B cell (primary cell): ENCODE data around the gene WHAMM. TPM values are rescaled to one million over a fixed set of nuclear protein-coding genes. Genes with fewer than 3 reads are reported as not detected.

Experiments
- ATAC-seq: fragments of 200-7000 bp; cut with Tn5 transposase; one replicate; pipeline ENCODE4 v1.10.0; 2021; ENCODE audit warnings: low read depth, mild to moderate bottlenecking, moderate number of reproducible peaks, moderate library complexity
- CTCF ChIA-PET: fragments of 350-600 bp; sonication (Branson Sonifier 250); formaldehyde crosslinking; loops from one replicate; lab custom pipeline; 2021; ENCODE audit warnings: antibody characterized with exemption, inconsistent platforms; lab: Charles Lee
- POLR2A ChIA-PET: fragments of 350-600 bp; sonication (Branson Sonifier 250); formaldehyde crosslinking; loops from one replicate; lab custom pipeline; 2021; ENCODE audit warnings: antibody characterized with exemption; lab: Charles Lee
- DNase-seq: peaks from one replicate; pipeline ENCODE4 v3.0.0; 2013
- H2AFZ ChIP-seq: 2 replicates; pipeline ENCODE4 v1.6.1; 2012; ENCODE audit warnings: mild to moderate bottlenecking, low read depth, low read length; ENCODE audit not compliant: insufficient read depth, poor library complexity, severe bottlenecking
- H3K27ac ChIP-seq, 2 donors: 1 replicate in 1 of 2; 2 replicates in 1 of 2; pipeline ENCODE4 v1.5.1; 2012 to 2013; ENCODE audit warnings: low read length in 2 of 2, mild to moderate bottlenecking in 2 of 2, moderate library complexity in 1 of 2
- H3K27me3 ChIP-seq, 4 experiments: fragments of 200-600 bp in 1 of 4; sonication (generic) in 1 of 4; replicated peaks in 1 of 4; 1 replicate in 2 of 4; 2 replicates in 2 of 4; pipeline versions ENCODE4 v1.6.1 to v1.7.0; 2013 to 2016; ENCODE audit warnings: low read length in 3 of 4, mild to moderate bottlenecking in 2 of 4, mixed read lengths in 1 of 4, moderate library complexity in 1 of 4; ENCODE audit not compliant: insufficient read depth in 4 of 4, control insufficient read depth in 3 of 4; ENCODE audit errors: control extremely low read depth in 1 of 4
- H3K36me3 ChIP-seq, 2 experiments: replicated peaks in 1 of 2; 1 replicate in 1 of 2; 2 replicates in 1 of 2; pipeline versions ENCODE4 v1.6.1 to v1.7.1; 2013; ENCODE audit warnings: low read length in 1 of 2; ENCODE audit not compliant: insufficient read depth in 2 of 2, control insufficient read depth in 1 of 2; ENCODE audit errors: control extremely low read depth in 1 of 2, extremely low read depth in 1 of 2
- H3K4me1 ChIP-seq, 2 donors: fragments of 200-600 bp in 1 of 2; sonication (generic) in 1 of 2; 1 replicate in 1 of 2; 2 replicates in 1 of 2; pipeline versions ENCODE4 v1.5.1 to v1.6.1; 2013 to 2017; ENCODE audit warnings: low read length in 2 of 2; ENCODE audit not compliant: control insufficient read depth in 2 of 2, insufficient read depth in 2 of 2
- H3K4me2 ChIP-seq: replicated peaks from 2 replicates; pipeline ENCODE3; 2012; ENCODE audit warnings: mild to moderate bottlenecking, low read depth, low read length; ENCODE audit not compliant: poor library complexity, severe bottlenecking
- H3K4me3 ChIP-seq, 5 experiments: fragments of 200-600 bp in 1 of 5; sonication (generic) in 1 of 5; 1 replicate in 3 of 5; 2 replicates in 2 of 5; pipeline versions ENCODE4 v1.5.1 to v1.7.0; 2011 to 2016; ENCODE audit warnings: low read length in 4 of 5, mild to moderate bottlenecking in 4 of 5, low read depth in 2 of 5, control low read depth in 1 of 5, moderate library complexity in 1 of 5; ENCODE audit not compliant: insufficient read depth in 1 of 5; ENCODE audit errors: control extremely low read depth in 1 of 5, extremely low read depth in 1 of 5
- H3K79me2 ChIP-seq: fragments of 200-600 bp; sonication (generic); one replicate; pipeline ENCODE4 v1.6.0; 2016; ENCODE audit warnings: low read length; ENCODE audit not compliant: control insufficient read depth, insufficient read depth
- H3K9ac ChIP-seq: fragments of 200-600 bp; sonication (generic); 2 replicates; pipeline ENCODE4 v1.6.1; 2017; ENCODE audit warnings: mild to moderate bottlenecking, low read length, moderate library complexity
- H3K9me3 ChIP-seq, 3 donors: one replicate each; pipeline versions ENCODE4 v1.6.1 to v1.7.1; 2013; ENCODE audit warnings: low read length in 2 of 3; ENCODE audit not compliant: control insufficient read depth in 2 of 3, insufficient read depth in 1 of 3; ENCODE audit errors: control extremely low read depth in 1 of 3
- H4K20me1 ChIP-seq: 2 replicates; pipeline ENCODE4 v1.6.0; 2012; ENCODE audit warnings: mild to moderate bottlenecking, low read length; ENCODE audit not compliant: insufficient read depth, control insufficient read depth, poor library complexity, severe bottlenecking
- H3K27ac Mint-ChIP-seq: one replicate; pipeline ENCODE4 v1.8.0; 2021; ENCODE audit warnings: mixed read lengths
- H3K27me3 Mint-ChIP-seq: one replicate; pipeline ENCODE4 v1.8.0; 2021; ENCODE audit warnings: mixed read lengths
- H3K4me1 Mint-ChIP-seq: one replicate; pipeline ENCODE4 v1.8.0; 2021; ENCODE audit warnings: mixed read lengths
- H3K4me3 Mint-ChIP-seq: one replicate; pipeline ENCODE4 v1.8.0; 2021; ENCODE audit warnings: mixed read lengths
- H3K9me3 Mint-ChIP-seq: one replicate; pipeline ENCODE4 v1.8.0; 2022; ENCODE audit warnings: mixed read lengths; ENCODE audit not compliant: insufficient read depth
- CTCF ChIP-seq: fragments of 200-600 bp; IDR thresholded peaks from one replicate; pipeline ENCODE4 v1.8.0; 2022; ENCODE audit warnings: antibody characterized with exemption, mild to moderate bottlenecking
- EZH2 ChIP-seq: IDR thresholded peaks from 2 replicates; pipeline ENCODE4 v1.6.1; 2012; ENCODE audit warnings: borderline replicate concordance, low read depth, mild to moderate bottlenecking, moderate library complexity, low read length; ENCODE audit not compliant: insufficient read depth, poor library complexity, severe bottlenecking
- WGBS: methylation state at CpG from one replicate; pipeline ENCODE4 v1.1.5; 2013; ENCODE audit warnings: missing lambda C conversion rate; ENCODE audit not compliant: insufficient coverage; 5-methylcytosine and 5-hydroxymethylcytosine counted together
- intact Hi-C: fragments of 100-400 bp; cut with micrococcal nuclease; formaldehyde crosslinking; loops from one replicate; pipeline ENCODE4 v1.10.0; 2022
- polyA plus RNA-seq: library from polyadenylated mRNA; depleted of rRNA; stranded (reverse); fragments of >200 nt; gene quantifications from 2 replicates; pipeline ENCODE4 v1.2.3, GENCODE V29; 2012
- total RNA-seq, 2 donors: library from RNA; stranded (reverse); fragments of 120-200 nt in 1 of 2; gene quantifications; 1 replicate in 1 of 2; 2 replicates in 1 of 2; pipeline versions ENCODE4 v1.2.3 to v1.2.4, GENCODE V29; 2013 to 2022

The WHAMM gene
- total and polyA plus RNA-seq, 2 donors (not counting 1 experiment from before 2014, with no cell fraction given) = 18.3 to 31.3 TPM

GRCh38 chr15:82851306-82851850 is 42.0 kb downstream of the WHAMM start:
- no peaks in the 10 kb centered on the region for H3K9me3 Mint-ChIP-seq
- DNase-seq (no peak), ATAC-seq (no peak)
- intact Hi-C loops = no loop called here
- ChIA-PET CTCF (interaction anchor here (1.9 to 3.6 kb wide), 3 partner anchors 41 to 148 kb away, joined by 5 to 15 read pairs (median 10); partner anchors contain the start of gene RAMAC), POLR2A (no interaction called here)
- H3K27me3 Mint-ChIP-seq = no peaks in the 10 kb centered on the region
- Histone ChIP-seq H2AFZ (no peak overlapping the region), H3K36me3 (no peaks in the 10 kb centered on the region), H3K27ac (no peak overlapping the region), H3K9me3 (no peaks in the 10 kb centered on the region), H3K27me3 (no peaks in the 10 kb centered on the region), H4K20me1 (no peaks in the 10 kb centered on the region), H3K79me2 (no peaks in the 10 kb centered on the region), H3K4me2 (no peak overlapping the region), H3K9ac (no peak overlapping the region), H3K4me3 (no peak overlapping the region), H3K4me1 (peaks cover 9 to 22% of the 10 kb centered on the region in 2 donors)
- no peak overlapping the region for H3K4me3 Mint-ChIP-seq
- whole genome bisulfite sequencing = 98% methylated on average over 9 of the region's 14 CpGs
- TF ChIP-seq CTCF (no peak), EZH2 (no peak)
- H3K27ac Mint-ChIP-seq = no peak overlapping the region
- peaks cover 24% of the 10 kb centered on the region for H3K4me1 Mint-ChIP-seq

GRCh38 chr15:82851981-82852511 is 42.6 kb downstream of the WHAMM start:
- Mint-ChIP-seq H3K27ac (no peak overlapping the region), H3K4me3 (no peak overlapping the region), H3K27me3 (no peaks in the 10 kb centered on the region), H3K9me3 (no peaks in the 10 kb centered on the region), H3K4me1 (peaks cover 24% of the 10 kb centered on the region)
- H3K4me3 ChIP-seq = no peak overlapping the region
- H3K4me2 ChIP-seq = no peak overlapping the region
- no peak overlapping the region for H3K27ac ChIP-seq
- H2AFZ ChIP-seq = no peak overlapping the region
- no peak for TF ChIP-seq EZH2
- no peak for TF ChIP-seq CTCF
- peaks cover 9 to 22% of the 10 kb centered on the region in 2 donors for H3K4me1 ChIP-seq
- H3K9me3 ChIP-seq = no peaks in the 10 kb centered on the region
- intact Hi-C loops = no loop called here
- H4K20me1 ChIP-seq = no peaks in the 10 kb centered on the region
- WGBS = 78% methylated on average over 9 of the region's 9 CpGs
- no peaks in the 10 kb centered on the region for H3K27me3 ChIP-seq
- ChIA-PET CTCF (interaction anchor here (1.9 to 3.6 kb wide), 2 partner anchors 133 to 148 kb away, joined by 10 to 15 read pairs; partner anchors contain the start of gene RAMAC), POLR2A (no interaction called here)
- no peaks in the 10 kb centered on the region for H3K36me3 ChIP-seq
- ATAC-seq = no peak
- H3K79me2 ChIP-seq = no peaks in the 10 kb centered on the region
- DNase-seq = no peak
- no peak overlapping the region for H3K9ac ChIP-seq
